Measurements from ENCODE around the gene ALOX12.
A peak's percentile ranks its signal among the peaks of the same experiment; 100 is the strongest.
"Not testable (repeated sequence)": the region's sequence is repeated elsewhere in the genome, so short reads cannot be mapped to it uniquely, and the experiment has no call there.

Gene ALOX12, protein sequence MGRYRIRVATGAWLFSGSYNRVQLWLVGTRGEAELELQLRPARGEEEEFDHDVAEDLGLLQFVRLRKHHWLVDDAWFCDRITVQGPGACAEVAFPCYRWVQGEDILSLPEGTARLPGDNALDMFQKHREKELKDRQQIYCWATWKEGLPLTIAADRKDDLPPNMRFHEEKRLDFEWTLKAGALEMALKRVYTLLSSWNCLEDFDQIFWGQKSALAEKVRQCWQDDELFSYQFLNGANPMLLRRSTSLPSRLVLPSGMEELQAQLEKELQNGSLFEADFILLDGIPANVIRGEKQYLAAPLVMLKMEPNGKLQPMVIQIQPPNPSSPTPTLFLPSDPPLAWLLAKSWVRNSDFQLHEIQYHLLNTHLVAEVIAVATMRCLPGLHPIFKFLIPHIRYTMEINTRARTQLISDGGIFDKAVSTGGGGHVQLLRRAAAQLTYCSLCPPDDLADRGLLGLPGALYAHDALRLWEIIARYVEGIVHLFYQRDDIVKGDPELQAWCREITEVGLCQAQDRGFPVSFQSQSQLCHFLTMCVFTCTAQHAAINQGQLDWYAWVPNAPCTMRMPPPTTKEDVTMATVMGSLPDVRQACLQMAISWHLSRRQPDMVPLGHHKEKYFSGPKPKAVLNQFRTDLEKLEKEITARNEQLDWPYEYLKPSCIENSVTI

DNA sequence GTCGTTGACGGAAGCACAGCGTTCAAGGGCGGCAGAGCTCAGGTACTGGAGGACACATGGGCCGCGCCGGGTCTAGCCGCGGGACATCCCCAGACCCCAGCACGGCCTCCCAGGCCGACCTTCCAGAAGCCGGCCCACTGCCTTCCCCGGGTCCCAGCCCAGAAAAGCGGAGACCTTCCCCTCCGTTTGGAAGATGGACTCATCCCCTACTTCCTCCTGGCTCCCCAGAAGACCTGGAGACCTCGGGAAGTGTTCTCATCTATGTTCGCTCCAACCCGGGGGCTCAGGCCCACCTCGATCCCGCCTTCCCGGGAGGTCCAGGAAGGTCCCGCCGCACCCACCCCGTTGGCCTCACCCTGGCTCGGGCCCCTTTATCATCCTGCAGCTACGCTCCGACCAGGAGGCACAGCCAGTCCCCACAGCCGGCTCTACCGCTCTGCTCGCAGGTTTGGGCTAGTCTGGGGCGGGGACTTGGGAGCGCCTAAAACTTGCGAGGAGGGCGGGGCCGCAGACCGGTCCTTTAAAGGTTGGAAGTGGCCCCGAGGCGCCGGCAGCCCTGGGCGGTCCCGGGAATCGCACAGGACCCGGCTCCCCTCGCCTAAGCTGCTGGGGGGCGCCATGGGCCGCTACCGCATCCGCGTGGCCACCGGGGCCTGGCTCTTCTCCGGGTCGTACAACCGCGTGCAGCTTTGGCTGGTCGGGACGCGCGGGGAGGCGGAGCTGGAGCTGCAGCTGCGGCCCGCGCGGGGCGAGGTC lies at the start of gene ALOX12:
Gene ALOX12 (plus strand): TSS at position 550 of the 756 bp plus-strand sequence. CDS start 69 bp downstream, at position 619.
- DNase-seq, result no peak

DNA sequence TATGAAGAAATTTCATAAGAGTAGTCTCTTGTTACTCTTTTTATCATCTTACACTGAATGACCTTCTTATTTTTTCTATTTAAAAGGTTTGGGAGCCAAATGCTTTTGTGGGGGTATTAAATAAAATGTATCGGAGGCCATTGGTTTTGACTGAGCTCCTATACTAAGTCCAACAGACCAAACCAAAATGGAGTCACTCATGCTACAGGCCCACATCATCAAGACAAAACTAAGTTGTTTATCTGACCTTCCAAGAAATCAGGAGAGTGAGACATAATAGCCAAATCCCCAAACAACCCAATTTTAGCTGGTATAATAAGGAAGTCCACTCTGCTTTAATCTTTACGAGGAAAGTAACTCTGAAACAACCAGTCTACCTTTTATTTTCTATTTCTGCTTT lies 48.1 kb upstream of the ALOX12 start:
- DNase-seq, result no peak

DNA sequence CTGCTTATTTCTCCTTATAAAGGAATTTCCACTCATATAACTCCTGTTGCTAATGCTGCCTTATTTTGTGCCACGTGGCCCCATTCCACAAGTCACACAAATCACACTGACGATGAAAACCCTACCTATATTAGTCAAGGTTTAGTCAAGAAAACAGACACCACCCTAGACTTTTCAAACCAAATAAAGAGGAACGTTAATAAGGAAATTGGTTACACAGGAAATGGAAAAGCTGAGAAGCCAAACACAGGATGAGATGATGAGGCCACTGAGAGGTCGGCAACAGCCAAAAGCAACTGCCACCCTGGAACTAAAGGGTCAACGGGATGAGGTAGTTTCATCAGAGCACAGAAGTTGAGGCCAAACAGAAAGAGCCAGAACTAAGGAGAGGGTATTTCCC lies 47.3 kb upstream of the ALOX12 start:
- peak; percentile 79 for DNase-seq

DNA sequence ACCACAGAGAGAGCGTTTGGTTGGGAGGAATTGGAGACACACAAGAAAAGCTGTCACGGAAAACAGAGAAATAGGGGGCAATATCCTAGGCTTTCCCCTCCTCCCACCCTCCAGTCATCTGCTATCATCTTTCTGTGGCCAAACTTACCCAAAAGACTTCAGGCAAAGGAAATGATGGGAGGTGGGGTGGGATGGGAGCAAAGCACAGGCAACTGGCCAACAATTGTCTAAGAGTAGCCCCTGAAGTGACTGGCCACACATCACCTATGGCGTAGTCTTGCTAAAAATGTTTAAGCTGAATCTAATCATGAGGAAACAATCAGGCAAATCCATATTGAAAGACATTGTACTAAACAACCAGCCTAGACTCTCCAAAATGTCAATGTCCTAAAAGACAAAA lies 46.9 kb upstream of the ALOX12 start:
- no peak for DNase-seq

DNA sequence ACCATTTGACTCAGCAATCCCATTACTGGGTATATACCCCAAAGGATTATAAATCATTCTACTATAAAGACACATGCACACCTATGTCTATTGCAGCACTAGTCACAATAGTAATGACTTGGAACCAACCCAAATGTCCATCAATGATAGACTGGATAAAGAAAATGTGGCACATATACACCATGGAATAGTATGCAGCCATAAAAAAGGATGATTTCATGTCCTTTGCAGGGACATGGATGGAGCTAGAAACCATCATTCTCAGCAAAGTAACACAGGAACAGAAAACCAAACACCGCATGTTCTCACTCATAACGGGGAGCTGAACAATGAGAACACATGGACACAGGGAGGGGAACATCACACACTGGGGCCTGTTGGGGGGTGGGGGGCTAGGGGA lies 44.9 kb upstream of the ALOX12 start:
- DNase-seq, result not testable (repeated sequence)

DNA sequence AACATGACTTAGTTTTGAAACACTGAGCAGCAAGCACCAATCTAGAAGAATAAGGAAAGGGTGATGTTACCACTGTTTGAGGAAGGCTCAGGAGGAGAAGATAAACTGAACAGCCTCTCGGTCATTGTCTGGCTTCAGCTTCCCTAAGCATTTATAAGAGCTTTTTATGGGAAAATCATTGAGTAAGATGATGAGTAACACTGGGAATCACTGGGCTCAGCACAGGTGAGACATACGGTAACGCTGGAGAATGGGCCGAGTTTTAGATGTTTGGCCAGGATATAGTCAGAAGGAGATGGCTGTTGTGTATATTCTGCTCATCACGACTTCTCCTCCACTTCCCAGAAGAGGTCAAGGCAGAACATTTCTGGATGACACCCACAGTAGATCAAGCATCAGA lies 42.2 kb upstream of the ALOX12 start:
- DNase-seq, result no peak

DNA sequence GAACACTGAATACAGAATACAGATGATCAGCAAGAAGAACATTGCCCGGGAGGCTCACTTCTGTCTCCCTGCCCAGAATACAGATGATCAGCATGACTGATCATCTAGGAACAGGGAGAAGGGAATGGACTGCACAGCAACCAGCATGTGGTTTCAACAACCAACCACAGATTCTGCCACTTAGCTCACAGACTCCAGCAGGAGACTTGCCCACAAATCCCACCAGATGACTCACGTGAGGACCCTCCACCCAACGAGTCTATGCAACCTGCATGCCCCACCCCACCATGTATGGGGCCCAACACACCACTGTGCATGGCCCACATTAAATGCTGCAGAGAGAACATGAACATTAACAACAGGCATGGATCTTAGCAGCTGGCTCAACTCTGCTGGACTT lies 36.1 kb upstream of the ALOX12 start:
- DNase-seq, result no peak

DNA sequence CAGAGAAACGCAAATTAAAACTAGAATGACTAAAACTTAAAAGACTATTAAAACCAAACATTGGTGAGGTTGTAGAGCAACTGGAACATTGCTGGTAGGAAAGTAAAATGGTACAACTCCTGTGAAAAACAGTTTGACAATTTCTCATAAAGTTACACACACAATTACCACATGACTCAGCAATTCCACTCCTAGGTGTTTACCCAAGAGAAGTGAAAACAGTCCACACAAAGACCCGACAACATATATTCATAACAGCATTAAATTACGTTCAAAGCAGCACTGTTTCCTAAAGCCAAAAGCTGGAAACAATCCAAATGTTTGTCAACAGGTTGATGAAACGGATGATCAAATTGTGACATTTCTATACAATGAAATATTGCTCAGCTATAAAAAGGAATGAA lies 26.5 kb upstream of the ALOX12 start:
- no peak for DNase-seq

DNA sequence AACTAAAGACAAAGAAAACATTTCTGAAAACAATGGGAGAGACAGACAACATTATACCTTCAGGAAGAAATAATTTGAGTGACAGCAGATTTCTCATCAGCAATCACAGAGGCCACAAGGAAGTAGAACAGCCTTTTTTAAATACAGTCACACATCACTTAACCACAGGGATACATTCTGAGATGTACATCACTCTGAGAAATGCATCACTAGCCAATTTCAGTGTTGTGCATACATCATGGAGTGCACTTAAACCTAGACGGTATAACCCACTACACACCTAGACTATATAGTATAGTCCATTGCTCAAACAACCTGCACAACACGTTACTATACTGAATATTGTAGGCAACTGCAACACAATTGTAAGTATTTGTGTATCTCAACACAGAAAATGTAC lies 24.9 kb upstream of the ALOX12 start:
- DNase-seq, result no peak

DNA sequence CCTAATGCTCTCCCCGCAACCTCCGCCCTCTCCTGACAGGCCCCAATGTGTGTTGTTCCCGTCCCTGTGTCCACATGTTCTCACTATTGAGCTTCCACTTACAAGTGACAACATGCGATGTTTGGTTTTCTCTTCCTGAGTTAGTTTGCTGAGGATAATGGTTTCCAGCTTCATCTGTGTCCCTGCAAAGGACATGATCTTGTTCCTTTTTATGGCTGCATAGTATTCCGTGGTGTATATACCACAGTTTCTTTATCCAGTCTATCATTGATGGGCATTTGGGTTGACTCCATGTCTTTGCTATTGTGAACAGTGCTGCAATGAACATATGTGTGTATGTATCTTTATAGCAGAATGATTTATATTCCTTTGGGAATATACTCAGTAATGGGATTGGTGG lies 16.4 kb upstream of the ALOX12 start:
- DNase-seq, result not testable (repeated sequence)

DNA sequence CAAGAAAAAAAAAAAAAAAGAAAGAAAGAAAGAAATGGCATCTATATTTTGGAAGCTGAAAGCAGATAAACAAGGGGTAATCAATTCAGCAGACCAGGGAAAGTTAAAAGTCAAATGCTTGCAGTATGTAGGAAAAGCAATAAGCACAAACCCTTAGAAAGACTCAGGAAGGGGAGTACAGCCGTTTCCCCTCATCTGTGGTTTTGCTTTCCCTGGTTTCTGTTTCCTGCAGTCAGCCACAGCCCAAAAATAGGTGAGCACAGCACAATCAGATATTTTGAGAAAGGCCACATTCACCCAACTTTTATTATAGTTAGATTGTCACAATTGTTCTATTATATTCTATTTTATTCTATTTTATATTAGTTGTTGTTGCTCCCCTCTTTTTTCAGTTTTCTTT lies 14.4 kb upstream of the ALOX12 start:
- DNase-seq, result peak; percentile 8

DNA sequence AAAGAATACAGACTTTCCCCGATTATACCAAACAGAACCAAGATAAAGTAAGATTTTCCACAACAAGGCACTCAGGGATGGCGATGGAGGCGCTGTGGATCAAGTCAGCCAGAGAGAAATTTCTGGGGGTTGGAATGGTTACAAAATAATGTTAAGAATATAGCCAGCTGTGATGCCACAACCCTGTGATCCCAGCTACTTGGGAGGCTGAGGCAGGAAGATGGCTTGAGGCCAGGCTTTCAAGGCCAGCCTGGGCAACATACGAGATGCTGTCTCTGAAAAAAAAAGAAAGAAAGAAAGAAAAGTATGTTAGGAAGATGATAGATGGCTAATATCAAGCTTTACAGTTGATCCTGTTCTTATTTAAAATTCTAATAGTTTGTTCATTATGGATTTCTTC lies 10.6 kb upstream of the ALOX12 start:
- DNase-seq, result no peak

DNA sequence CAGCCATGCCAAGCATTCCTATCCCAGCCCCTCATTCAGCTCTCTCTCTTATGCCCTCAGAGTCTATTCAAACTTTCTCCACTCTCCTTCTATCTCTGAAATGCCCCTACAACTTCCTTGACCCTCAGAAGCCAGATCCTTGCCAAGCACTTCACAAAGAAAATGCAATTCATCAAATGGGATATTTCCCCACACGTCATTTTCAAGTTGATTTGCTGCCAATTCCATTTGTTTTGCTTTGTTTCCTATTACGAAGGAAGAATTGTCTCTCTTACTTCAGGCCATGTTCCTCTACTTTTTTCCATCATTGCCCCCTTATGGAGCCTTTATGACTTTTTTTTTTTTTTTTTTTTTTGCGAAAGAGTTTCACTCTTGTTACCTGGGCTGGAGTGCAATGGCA lies 9.2 kb upstream of the ALOX12 start:
- no peak for DNase-seq

DNA sequence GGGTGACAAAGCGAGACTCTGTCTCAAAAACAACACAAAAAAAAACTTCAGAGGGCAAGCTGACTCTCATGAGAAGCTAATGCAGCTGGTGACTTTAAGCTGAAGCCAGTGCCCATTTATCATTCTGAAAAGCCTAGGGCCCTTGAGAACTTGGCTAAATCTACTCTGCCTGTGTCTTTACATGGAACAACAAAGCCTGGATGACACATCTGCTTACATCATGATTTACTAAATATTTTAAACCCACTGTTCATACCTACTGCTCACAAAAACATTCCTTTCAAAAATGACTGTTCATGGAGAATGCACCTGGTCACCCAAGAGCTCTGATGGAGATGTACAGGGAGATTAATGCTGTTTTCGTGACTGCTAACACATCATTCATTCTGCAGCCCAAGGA lies 6.1 kb upstream of the ALOX12 start:
- DNase-seq, result no peak

DNA sequence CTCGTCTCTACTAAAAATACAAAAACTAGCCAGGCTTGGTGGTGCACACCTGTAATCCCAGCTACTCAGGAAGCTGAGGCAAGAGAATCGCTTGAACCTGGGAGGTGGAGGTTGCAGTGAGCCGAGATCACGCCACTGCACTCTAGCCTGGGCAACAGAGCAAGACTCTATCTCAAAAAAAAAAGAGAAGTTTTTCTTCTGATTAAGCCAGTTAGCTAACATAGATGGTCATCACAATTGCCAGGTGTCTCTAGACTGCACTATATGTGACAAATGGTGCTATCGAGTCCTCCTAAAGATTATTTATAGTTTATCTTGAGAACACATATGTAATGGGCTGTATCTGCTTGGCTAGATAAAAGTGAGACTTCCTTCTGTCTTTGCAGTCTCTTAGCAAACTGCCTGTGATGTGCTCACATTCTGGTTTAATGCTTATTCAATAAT lies 2.2 kb upstream of the ALOX12 start:
- DNase-seq, result not testable (repeated sequence)

DNA sequence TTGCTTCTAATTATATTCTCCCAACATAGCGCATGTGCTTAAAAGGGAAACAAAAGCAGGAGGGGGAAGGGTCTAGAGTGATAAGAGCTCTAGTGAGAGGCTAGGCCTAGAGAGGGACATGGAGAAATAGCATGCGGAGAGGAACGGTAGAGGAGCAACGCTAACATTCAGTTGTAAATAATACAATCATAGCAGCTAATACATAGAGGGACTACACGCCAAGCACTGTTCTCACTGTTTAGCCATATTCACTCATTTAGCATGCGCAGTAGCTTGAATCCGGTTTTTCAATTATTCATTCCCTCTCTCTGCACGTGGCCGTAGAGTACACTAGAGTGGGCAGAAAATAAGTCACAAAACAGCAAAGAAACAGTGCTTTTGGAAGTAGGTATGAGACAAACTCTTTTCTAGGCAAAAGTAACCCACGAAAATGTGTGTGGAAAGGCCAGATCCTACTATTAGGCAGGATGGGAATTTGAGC lies 1.7 kb upstream of the ALOX12 start:
- no peak for DNase-seq

DNA sequence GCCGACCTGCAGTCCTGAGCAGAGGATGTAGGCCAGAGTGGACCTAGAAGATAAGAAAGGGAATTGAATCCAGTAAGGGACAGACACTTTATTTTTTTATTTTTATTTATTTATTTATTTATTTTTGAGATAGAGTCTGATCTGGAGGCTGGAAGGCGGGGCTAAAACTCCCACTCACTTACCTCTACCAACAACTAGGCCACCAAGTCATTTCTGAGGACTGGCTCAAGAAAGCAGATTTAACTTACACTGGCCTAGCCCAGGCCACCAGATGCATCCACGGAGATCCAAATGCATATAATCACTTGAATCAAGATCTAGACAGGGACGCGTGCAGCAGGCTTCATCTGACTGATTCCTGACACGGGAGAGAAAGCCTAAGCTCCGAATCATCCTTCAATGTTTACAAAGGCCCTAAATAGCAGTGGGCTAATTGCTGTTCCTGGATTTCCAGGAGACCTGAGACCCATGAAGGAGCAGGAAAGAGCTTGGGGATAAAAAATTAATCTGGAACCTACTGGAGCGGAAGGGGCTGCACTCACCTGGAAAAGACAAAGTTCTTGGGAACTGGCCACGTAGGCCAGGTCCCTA lies 1.1 kb upstream of the ALOX12 start:
- no peak for DNase-seq

DNA sequence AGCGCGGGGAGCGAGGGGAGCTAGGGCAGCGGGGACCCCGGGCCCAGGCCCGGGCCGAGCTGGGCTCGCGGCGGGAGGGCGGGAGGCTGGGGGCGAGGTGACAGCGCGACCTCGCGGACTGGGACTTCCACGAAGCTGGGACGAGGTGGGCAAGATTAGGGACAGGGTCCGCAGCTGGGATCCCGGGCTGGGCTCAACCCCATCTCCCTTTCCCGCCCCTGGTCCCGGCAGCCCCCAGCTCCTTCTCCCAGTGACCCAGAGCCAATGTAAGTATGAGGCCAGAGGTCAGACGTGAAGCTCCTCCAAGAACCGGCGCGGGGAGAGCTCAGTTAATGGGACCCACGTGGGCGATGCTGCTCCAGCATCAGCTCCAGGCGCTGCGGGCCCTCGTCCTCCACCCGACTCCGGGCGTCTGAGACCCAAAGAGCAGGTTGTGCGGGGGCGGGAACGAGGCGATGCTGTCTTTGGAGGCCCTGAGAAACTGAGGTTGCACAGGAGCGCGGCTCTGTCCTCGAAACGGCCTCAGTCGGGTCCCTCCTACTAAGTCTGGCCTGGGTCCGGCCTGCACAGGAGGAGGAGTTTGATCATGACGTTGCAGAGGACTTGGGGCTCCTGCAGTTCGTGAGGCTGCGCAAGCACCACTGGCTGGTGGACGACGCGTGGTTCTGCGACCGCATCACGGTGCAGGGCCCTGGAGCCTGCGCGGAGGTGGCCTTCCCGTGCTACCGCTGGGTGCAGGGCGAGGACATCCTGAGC lies 585 bp downstream of the ALOX12 start:
- no peak for DNase-seq

DNA sequence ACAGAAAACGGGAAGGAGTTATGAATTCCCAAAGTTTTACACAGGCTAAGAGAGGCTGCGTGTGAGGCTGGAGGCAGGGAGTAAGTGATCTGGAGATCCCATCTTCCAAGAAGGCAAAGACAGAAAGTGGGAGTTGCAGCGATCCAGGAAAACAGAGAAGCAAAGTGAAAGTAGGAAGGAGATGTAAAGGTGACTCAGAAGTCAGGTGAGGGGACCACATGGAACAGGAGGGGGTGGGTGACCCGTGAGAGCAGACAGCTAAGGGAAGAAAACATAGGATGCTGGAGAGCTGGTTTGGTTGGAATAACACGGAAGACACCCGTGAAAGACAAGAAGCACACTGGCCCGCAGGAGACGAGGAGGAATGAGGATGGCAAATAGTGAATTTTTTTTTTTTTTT lies 1.3 kb downstream of the ALOX12 start:
- DNase-seq, result no peak

DNA sequence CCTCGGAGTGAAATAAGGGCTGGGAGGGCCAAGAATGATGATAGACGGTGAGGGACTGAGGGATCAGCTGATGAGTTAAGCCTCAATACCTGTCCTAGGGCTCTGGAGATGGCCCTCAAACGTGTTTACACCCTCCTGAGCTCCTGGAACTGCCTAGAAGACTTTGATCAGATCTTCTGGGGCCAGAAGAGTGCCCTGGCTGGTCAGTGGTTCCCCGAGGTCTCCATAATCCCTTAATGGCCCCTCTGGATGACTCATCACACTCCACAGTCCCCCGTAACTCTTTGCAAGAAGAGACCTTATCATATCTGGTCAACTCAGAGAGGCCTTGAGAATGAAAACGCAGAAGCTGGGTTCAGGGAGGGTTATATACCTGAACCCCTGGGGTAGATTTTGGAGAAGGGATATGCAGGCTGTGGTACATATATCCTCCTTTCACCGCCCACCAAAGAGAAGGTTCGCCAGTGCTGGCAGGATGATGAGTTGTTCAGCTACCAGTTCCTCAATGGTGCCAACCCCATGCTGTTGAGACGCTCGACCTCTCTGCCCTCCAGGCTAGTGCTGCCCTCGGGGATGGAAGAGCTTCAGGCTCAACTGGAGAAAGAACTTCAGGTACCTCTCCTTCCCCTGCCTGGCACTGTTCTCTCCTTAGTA lies 3.1 kb downstream of the ALOX12 start:
- no peak for DNase-seq

DNA sequence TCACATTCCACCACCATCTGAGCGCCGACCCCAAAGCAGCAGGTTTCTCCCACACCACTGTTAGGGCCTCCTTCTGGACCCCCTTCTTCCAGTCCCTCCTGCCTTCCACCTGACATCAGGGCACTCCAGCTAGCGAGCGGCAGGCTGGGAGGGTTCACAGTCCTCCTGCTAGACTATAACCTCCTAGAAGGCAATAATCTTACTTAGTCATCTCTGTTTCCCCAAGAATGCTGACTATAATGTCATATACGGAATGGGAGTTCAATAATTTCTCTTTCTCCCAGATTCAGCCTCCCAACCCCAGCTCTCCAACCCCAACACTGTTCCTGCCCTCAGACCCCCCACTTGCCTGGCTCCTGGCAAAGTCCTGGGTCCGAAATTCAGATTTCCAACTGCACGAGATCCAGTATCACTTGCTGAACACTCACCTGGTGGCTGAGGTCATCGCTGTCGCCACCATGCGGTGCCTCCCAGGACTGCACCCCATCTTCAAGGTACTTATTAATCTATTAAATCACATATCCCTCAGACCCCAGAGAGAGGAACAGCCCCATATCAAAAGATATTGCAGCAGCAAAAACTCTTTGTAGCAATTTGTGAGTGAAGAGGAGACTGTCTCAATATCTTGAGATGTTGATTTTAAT lies 5.6 kb downstream of the ALOX12 start:
- no peak for DNase-seq
